ENCODE data around the gene MRM1. TPM values are rescaled to one million over a fixed set of nuclear protein-coding genes. Genes with fewer than 3 reads are reported as not detected.

The MRM1 gene
- total and polyA plus RNA-seq, 9 of the 15 experiments (the other 6 are each of a cell fraction or from before 2014, with no cell fraction given): 0.61 to 28.4 (median 21.5) TPM

DNA sequence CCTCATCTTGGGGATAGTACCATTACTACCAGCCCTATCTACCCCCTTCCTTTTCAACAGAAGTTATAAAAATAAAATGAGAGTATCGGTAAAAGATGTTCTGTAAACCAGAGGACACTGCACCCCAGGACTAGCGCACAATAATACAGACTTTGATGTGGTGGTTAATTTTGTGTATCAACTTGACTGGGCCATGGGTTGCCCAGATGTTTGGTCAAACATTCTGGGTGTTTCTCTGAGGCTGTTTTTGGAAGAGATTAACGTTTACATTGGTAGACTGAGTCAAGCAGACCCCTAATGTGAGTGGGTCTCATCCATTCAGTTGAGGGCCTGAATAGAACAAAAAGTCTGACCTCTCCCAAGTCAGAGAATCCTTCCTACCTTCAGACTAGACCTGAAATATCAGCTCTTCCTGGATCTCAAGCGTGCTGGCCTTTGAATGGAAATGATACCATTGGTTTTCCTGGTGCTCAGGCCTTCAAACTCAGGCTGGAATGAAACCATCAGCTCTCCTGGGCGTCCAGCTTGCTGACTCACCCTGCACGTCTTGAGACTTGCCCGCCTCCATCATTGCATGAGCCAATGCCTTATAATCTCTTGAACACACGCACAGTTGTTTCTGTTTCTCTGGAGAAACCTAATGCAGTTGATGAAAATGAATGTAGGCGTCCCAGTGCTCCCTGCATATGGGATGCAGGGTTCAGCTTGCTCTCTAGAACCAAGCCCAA lies 10.1 kb downstream of the MRM1 start (continued):
- TF ChIP-seq, protein P1, sequence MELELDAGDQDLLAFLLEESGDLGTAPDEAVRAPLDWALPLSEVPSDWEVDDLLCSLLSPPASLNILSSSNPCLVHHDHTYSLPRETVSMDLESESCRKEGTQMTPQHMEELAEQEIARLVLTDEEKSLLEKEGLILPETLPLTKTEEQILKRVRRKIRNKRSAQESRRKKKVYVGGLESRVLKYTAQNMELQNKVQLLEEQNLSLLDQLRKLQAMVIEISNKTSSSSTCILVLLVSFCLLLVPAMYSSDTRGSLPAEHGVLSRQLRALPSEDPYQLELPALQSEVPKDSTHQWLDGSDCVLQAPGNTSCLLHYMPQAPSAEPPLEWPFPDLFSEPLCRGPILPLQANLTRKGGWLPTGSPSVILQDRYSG (tag; conservative IDR thresholded peaks at IDR 0.05; ENCODE audit: low read depth): 0 out of 2 replicates have a peak, but pooled peaks have one; percentile 39
- no peak for TF ChIP-seq ZBED1 (IDR thresholded peaks at IDR 0.05)
- no peak for TF ChIP-seq ZNF699 (CRISPR knock-in tag; IDR thresholded peaks at IDR 0.05; ENCODE audit: insufficient replicate concordance)
- no peak for TF ChIP-seq SRSF1 (IDR thresholded peaks at IDR 0.05; ENCODE audit: low read depth, low read length)
- no peak for TF ChIP-seq RFX5 (IDR thresholded peaks at IDR 0.05; ENCODE audit: low read depth, low read length)
- no peak for TF ChIP-seq CHD1 (IDR thresholded peaks at IDR 0.05; ENCODE audit: low read length)
- no peak for TF ChIP-seq NCOA4 (IDR thresholded peaks at IDR 0.05; ENCODE audit: partially characterized antibody)
- no peak for TF ChIP-seq SAP30 (IDR thresholded peaks at IDR 0.05; ENCODE audit: borderline replicate concordance, insufficient read depth, low read depth, low read length, poor library complexity, severe bottlenecking)
- TF ChIP-seq SPI1 (IDR thresholded peaks at IDR 0.05; ENCODE audit: borderline replicate concordance, low read depth, low read length): no peak
- TF ChIP-seq SLC30A9 (CRISPR knock-in tag; IDR thresholded peaks at IDR 0.05): no peak
- TF ChIP-seq, protein P2, sequence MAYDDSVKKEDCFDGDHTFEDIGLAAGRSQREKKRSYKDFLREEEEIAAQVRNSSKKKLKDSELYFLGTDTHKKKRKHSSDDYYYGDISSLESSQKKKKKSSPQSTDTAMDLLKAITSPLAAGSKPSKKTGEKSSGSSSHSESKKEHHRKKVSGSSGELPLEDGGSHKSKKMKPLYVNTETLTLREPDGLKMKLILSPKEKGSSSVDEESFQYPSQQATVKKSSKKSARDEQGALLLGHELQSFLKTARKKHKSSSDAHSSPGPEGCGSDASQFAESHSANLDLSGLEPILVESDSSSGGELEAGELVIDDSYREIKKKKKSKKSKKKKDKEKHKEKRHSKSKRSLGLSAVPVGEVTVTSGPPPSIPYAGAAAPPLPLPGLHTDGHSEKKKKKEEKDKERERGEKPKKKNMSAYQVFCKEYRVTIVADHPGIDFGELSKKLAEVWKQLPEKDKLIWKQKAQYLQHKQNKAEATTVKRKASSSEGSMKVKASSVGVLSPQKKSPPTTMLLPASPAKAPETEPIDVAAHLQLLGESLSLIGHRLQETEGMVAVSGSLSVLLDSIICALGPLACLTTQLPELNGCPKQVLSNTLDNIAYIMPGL (CRISPR knock-in tag; IDR thresholded peaks at IDR 0.05): no peak
- TF ChIP-seq ZNF253 (CRISPR knock-in tag; conservative IDR thresholded peaks at IDR 0.05): no peak
- no peak for TF ChIP-seq TGIF2 (CRISPR knock-in tag; IDR thresholded peaks at IDR 0.05)
- TF ChIP-seq FOXM1 (IDR thresholded peaks at IDR 0.05; ENCODE audit: low read depth): no peak
- no peak for TF ChIP-seq FOXM1 (CRISPR knock-in tag; IDR thresholded peaks at IDR 0.05; ENCODE audit: low read depth)
